GM21825 (cell line): Measurements from ENCODE around the gene AGER.
A peak's percentile ranks its signal among the peaks of the same experiment; 100 is the strongest.
"Not testable (repeated sequence)": the region's sequence is repeated elsewhere in the genome, so short reads cannot be mapped to it uniquely, and the experiment has no call there.

Experiments
- ATAC-seq: cut with Tn5 transposase; IDR thresholded peaks from one replicate; pipeline ENCODE4 v1.9.1; 2021; ENCODE audit warnings: mild to moderate bottlenecking, moderate library complexity; ENCODE audit not compliant: unreplicated experiment

The AGER gene

DNA sequence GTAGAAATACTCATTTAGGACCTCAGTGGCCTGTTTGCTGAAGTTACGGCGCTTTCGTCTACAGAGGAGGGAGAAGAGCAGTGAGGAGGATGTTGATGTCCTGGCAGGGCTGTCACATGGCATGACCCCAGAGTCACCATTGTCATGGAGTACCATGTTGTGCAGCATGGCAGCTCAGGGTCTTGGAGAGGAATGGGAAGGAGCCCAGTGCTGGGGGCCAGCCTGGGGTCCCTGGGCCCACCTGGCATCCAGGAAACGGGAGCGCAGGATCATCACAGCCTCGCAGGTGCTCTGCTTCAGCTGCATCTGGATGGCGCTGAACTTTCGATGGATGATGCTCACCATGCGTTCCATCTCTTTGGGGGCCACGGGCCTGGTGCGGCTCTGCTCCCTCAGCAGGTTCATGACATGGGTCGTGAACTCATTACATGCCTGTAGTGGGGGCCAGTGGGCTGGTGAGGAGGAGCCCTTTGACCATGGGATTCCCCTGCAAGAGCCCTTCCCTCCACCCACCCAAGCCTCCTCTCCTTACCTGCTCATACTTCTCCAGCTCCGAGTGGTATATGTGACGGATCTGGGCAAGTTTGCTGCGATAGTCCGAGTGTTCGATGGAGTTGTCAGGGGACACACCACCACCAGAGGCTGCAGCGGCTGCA is 3.8 kb upstream of the AGER start:
- ATAC-seq, result not testable (repeated sequence)

DNA sequence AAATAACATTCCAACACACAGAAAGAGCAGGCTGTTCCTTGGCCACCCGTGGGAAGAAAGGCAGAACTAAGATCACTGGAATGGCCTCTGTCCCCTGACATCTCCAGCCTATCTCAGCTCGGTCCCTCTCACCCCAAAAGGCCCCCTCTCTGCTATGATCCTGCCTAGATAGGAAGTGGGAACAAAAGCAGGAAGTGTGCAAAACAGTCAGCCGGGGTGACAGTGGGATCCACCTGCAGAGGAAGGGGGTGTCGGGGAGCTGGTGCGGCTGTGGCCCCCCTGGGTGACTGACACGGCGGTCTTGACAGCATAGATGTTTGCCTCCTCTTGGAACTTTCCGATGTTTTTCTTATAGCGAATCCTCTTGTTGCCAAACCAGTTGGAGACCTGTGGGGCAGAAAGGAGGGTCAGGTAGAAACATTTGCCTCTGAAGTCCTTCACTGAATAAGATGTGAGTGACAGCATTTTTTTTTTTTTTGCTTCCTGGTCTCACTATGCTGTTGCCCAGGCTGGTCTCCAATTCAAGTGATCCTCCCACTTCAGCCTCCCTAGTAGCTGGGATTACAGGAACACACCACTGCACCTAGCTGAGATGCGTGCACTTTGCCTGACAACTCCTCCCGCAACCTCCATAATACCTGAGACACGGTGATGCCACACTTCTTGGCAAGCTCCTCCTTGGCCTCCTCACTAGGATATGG is 3.1 kb upstream of the AGER start:
- no peak for ATAC-seq

DNA sequence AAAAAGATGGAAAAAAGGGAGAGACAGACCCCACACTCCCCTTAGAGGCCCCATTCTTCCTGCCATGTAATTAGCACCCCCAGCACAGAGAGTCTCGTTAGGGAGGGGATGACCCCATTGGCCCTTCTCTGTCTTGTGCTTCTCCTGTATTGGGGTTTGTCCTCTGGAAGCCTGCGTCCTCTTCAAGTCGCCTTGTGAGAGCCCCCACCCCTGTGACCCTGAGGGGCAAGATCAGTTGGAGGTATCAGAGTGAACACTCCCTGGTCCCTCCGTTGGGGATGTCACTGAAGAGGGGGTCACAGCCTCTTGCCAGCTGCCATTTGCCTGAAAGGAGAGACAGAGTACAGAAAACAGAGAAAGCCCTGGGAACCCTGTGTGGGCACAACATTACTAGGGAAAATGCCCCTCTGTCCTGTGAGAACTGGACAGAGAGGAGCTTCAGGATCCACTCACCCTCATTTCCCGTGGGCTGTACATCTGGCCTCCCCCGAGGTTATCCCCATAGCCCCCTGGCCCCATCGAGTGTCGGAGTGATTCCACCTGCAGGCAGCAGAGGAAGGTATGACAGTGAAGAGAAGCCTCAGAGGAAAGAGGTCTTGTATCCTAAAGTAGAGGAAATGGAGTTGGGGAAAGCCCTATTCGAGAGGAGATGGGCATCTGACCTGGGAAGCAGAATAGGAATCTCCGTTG is 2.2 kb upstream of the AGER start:
- not testable (repeated sequence) for ATAC-seq

DNA sequence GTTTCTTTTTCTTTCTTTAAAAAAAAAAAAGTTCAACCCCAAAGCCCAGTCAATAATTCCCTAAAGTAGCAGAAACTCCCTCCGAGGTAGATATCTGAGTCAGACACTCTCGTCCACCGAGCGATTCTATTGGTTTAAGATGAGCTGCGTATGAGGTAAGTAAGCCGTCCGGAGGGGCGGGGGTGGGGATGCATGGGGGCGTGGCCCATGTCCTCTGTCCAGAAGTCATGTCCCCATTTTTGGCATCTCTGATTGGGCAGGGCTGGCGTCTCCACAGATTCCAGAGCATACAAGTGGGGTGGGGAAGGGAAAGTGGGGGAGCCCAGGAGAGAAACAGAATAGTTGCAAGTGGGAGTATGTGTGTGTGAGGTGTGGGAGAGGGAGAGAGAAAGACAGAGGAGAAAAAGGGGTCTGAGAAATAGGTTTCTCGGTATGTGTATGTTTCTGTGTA is 1.7 kb upstream of the AGER start:
- not testable (repeated sequence) for ATAC-seq

DNA sequence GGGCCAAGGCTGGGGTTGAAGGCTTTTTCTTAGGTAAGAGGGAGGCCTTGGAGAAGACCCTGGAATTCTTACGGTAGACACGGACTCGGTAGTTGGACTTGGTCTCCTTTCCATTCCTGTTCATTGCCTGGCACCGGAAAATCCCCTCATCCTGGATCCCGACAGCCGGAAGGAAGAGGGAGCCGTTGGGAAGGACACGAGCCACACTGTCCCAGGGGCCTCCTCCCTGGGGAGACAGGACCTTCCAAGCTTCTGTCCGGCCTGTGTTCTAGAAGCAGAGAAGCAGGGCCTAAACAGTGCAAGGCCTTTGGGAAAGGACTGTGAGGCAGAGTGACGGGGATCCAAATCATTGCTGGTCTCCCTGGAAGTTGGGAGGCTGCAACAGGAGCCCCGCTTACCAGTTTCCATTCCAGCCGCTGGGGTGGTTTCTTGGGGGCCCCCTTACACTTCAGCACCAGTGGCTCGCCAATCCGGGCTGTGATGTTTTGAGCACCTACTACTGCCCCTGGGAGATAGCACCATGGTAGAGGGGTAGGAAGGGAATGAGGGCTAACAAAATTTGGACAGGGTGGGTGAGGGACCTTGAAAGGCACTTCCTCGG is 470 bp downstream of the AGER start:
- ATAC-seq, result no peak

DNA sequence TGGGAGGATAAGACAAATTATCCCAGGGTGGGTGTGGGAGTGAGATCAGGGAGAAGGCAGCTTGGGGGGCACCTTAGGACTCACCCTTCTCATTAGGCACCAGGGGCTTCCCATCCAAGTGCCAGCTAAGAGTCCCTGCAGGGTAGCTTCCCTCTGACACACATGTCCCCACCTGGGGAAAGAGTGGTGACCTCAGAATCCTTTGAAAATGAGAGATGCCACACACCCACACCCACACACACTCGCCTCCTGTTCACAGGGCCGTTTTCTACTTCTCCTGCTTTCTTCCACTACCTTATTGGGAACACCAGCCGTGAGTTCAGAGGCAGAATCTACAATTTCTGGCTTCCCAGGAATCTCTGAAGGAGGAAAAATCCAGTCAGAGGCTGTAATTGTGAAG is 1.0 kb downstream of the AGER start:
- ATAC-seq, result no peak

DNA sequence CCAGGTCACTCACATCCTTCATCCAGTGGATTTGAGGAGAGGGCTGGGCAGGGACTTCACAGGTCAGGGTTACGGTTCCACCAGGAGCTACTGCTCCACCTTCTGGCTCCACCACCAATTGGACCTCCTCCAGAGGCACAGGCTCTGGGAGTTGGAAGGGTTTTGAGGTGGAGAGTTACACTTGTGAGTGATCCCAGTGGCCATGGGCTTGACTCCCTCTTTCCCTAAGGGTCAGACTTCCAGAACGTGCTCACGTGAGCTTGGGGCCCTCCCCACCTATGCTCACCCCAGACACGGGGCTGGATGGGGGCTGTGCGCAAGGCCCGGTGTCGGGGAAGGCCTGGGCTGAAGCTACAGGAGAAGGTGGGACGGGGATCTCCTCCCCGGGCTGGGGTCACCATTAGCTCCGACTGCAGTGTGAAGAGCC is 1.5 kb downstream of the AGER start:
- ATAC-seq, result no peak

DNA sequence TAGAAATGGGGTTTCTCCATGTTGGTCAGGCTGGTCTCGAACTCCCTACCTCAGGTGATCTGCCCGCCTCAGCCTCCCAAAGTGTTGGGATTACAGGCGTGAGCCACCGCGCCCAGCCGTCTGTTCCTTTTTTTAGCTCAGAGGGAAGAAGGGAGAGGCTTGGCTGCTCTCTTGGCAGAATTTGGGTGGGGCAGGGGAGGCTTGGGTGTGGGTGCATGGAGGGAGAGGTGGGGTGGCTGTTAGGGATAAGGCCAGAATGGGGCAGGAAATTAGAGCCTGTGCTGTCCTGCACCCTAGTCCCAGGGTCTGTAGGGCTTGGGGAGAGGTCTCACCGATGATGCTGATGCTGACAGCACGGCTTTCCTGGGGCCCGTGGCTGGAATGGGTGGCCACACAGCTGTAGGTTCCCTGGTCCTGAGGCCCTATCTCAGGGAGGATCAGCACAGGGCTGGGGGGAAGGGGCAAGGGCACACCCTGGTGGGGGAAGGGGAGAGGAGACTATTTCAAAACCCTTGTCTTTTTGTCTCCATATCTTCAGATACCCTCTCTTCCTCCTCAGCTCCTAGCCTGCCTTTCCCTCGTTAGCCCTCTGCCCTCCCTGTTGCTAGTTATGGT is 2.0 kb downstream of the AGER start:
- ATAC-seq, result no peak

DNA sequence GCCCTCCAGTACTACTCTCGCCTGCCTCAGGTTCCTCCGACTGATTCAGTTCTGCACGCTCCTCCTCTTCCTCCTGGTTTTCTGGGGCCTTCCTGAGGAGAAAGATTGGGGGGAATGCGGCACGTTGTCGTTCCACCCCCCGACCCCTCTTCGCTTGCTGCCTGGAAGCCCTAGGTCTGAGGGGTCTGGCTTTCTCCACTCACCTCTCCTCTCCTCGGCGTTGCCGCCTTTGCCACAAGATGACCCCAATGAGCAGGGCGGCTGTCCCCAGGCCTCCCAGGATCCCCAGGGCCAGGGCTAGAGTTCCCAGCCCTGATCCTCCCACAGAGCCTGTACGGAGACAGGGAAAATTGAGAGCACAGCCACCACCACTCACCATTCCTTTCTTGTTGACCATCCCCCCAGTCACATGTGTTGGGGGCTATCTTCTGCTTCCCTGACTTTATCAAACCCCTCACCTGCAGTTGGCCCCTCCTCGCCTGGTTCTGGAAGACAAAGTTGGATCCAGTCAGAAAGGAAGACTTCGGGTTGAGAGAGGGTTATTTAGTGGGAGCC is 2.8 kb downstream of the AGER start:
- no peak for ATAC-seq

DNA sequence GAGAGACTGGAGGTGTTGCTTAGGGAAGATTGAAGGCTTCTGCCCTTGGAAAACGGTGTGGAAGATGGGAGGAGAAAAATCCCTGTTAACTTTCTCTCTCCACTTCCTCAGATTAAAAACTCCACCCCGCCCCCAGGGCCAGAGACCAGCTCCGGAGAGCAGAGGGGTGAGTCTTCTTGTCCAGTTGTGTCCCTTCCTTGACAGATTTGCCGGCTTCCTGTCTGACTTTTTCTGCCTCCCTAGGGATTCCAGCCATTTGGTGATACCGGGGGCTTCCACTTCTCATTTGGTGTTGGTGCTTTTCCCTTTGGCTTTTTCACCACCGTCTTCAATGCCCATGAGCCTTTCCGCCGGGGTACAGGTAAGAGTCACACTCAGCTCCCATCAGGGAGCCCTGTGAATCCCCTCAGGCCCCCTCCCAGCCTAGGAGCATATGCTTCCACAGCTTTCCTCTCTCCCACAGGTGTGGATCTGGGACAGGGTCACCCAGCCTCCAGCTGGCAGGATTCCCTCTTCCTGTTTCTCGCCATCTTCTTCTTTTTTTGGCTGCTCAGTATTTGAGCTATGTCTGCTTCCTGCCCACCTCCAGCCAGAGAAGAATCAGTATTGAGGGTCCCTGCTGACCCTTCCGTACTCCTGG is 4.2 kb downstream of the AGER start:
- ATAC-seq, result no peak

DNA sequence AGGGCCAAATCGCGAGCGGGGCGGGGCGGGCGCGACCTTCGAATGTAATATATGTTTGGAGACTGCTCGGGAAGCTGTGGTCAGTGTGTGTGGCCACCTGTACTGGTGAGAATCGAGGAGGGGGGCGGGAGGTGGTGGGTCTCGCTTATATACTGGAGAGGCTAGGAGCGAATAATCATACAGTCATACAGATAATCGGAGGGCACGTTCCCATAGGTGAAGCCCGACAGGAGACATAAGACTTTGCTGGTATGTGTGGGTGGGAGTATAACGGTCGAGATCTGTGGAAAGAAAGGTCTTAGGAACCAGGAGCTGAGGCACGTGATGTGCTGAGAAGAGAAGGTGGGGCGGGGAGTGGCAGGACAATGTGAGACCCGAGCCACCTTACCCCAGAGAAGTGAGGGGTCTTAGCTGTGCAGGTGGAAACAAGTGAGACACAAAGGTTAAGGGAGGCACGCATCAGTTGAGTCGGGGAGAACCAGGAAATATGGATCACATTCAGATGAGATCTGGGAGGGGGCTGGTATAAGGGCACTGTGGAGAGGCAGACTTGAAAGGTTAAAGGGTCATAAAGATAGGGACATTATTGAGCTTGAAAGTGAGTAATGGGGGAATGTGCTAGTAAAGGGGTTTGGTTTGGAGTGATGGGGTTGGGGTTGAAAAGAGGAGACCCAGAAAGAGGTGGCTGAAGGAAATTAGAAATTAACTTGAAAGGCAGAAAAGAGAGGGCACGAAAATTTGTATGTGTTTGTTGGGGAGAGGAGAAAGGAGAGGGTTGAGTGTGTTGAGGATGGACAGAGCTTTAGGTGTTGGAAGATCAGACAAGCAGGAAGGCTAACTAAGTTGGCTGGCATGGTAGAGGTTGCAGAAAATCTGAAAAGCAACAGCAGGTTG is 5.3 kb downstream of the AGER start:
- ATAC-seq, result no peak

DNA sequence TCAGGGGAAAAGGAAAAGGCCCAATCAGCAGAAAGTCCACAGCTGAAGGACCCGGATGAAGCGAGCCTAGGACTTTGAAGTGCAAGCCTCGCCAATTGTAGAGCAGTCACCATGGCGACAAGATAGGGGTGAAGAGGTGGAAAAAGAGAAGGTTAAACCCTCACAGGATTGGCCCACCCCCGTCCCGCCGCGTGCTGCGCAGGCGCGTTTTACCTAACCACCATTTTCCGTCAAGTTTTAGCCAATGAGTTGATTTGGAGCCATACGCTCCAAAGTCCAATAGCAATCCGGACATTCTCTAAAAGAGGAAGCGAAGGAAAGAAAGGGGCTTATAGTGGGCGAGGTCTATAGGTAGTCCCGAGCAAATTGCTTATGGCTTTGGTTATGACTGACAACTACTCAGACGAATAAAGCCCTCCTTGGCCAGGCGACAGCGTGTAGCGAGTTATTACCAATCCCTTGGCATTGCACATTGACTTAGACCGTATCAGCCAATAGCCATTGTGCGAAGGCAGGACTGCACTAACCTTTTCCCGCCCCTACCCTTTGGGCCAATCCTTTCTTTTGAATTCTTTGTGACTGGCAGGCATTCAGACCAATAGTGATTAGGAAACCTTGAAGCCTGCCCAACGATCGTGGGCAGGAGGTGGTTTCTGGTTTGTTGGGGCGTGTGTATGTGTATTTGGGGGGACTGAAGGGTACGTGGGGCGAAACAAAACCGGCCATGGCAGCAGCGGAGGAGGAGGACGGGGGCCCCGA is 6.1 kb downstream of the AGER start, which contains the start of gene RNF5:
Gene RNF5, plus strand, starts transcription at position 618 of the 759 bp plus-strand sequence. Its CDS starts 107 bp downstream, at position 725.
- peak; percentile 80 for ATAC-seq

DNA sequence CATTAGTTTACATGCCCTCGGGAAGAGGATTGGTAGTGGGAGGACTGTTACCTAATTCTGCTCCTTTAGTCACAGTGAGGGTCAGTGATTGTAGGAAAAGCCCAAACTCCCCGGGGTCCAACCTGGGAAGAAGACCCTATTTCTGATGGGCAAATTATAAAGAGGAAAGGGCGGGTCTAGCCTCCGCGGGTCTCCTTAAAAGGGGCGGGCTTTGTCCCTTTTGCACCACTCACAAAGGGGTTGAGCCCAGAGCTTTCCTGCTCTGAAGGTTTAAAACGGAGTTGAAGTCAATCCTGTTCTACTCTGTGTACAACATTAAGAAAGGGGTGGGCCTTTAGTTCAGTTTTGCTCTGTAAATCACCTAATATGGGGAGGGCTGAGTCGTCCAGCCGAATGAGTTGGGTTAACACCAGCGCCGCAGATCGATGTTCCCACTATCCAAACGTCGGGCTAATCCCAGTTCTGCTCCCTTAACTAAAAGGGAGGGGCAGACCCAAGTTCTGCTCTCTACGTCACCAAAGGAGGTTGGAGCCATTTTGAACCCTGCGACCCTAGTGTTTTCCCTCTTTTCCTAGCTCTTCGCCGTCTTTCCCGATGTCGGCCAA is 6.8 kb downstream of the AGER start:
- ATAC-seq, result peak; percentile 0

DNA sequence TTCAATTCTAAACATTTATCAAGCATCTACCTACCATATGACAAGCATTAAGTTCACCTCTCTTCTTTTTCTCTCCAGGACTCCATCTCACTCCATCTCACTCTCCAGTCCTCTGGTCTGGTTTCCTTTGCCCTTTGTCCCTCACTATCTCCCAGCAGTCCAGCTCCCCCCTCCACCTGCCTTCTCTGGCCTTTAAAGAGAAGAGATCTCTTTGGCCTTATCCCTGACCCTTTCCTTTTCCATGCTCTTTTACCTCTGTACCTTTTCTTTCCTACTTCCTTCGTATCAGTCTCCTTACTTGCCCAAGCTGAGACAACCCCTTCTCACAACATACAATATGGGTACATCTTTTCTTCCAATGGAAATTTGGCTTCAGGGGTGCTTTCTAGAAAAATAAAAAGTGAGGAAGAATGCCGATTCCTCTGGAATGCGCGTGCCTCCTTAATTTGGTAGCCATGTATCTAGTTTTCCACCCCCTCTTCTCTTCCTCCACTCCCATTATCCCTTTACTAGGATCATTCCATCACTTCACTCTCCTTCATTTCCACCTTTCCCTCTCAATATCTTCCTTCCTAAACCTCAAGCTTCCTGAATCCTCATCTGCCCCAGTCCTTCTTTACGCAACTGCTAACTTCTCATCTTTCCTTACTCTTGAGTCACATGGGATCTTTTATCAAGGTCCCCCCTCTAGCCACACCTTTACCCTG is 7.4 kb downstream of the AGER start:
- ATAC-seq, result no peak

DNA sequence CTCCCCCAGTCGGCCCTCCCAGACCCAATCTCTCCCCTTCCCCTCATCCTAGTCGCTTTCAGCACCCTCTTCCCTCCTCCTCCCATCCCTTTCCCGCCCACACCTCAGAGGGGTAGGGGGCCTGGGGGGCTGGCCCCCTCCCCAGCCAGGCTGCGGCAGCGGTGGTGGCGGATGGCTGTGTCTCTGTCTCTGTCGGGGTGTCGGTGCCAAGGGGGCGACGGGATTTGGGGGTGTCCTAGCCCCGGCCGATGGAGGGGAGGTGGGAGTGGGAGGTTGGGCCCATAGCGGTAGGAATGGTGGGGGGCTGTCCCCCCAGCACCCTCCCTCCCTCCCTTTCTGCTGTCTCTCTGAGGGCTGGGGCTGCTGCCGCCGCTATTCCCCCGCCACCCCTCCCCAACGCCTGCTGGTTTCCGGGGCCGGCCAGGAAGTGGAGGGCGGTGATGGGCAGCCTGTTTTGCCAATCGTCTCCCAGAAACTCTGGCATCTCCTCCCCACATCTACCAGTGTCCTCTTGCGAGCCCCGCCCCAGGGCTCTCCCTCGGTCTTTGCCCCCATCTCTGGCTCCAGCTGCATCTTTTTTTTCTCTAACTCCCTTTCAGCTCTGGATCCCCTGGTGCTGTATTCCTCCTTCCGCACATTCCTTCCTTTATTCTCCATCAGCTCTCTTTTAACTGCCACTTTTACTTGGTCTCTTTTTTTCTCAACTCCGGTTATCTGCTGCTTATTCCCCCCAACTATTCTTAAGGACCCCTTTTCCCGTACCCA is 8.2 kb downstream of the AGER start, which contains the start of gene AGPAT1:
Gene AGPAT1, minus strand, starts transcription at position 374 of the 765 bp plus-strand sequence. CDS start 4,588 bp downstream, outside the sequence.
- peak; percentile 39 for ATAC-seq

DNA sequence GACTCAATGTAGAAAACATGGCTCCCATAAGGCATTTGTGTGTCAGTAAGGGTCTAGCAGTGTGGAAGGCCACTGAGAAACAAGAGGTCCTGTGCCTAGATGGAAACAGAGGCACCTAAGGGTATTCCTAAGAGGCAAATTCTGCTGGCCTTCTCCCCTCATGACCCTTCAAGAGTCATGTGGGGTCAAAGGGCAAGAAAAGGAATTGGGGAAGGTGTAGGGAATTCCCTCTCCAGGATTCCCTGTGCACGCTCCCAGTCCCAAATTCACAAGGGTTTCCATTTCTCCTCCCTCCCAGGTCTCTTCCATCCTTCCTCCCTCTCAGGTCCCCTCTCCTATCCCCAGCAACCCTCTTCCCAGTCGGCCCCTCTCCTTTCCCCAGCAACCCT is 8.7 kb downstream of the AGER start:
- ATAC-seq, result no peak

DNA sequence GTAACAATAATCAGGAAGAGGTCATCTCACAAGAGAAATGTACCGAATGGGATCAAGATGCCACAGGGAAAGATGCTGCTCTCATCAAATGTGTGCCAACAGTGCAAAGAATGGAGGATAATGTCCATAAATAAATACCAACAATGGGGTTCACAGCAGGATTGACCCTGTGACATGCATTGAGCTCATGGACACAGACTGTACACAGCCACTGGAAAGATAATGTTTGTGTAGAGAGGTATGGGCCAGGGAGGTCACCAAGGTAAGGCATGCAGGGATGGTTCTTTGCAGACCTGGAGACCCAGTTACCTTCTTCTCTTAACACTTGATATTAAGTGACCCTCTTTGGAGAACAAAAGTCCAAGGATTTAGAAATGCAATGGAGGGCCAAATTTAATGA is 9.6 kb downstream of the AGER start:
- no peak for ATAC-seq
